ENCODE data around the gene BAHD1.

BAHD1 gene

GRCh38 chr15:40461958-40462357 lies 21.2 kb downstream of the BAHD1 start:
- no peak for DNase-seq (ENCODE audit: low read depth)

GRCh38 chr15:40463279-40463678 lies 22.5 kb downstream of the BAHD1 start:
- H3K4me3 ChIP-seq (ENCODE audit: low read depth, low read length) = no peak overlapping the region
- no peak for DNase-seq (ENCODE audit: low read depth)

More at GRCh38 chr15:40461958-40462357, 21.2 kb downstream of the BAHD1 start:
- H3K4me3 ChIP-seq (ENCODE audit: low read depth, low read length) = no peak overlapping the region

GRCh38 chr15:40463886-40464545 lies 23.3 kb downstream of the BAHD1 start:
- H3K4me3 ChIP-seq (ENCODE audit: low read depth, low read length) = no peak overlapping the region
- no peak for DNase-seq (ENCODE audit: low read depth)

- DNase-seq (ENCODE audit: low read depth) = no peak
- no peak overlapping the region for H3K4me3 ChIP-seq (ENCODE audit: low read depth, low read length)
Observed at GRCh38 chr15:40464595-40465185, 23.9 kb downstream of the BAHD1 start.

GRCh38 chr15:40465939-40466338 lies 25.2 kb downstream of the BAHD1 start:
- H3K4me3 ChIP-seq (ENCODE audit: low read depth, low read length) = no peak overlapping the region

GRCh38 chr15:40466426-40467260 lies 25.9 kb downstream of the BAHD1 start:
- no peak for DNase-seq (ENCODE audit: low read depth)
- H3K4me3 ChIP-seq (ENCODE audit: low read depth, low read length) = no peak overlapping the region

More at GRCh38 chr15:40465939-40466338, 25.2 kb downstream of the BAHD1 start:
- DNase-seq (ENCODE audit: low read depth) = no peak

GRCh38 chr15:40467261-40467615 lies 26.5 kb downstream of the BAHD1 start:
- no peak for DNase-seq (ENCODE audit: low read depth)
- H3K4me3 ChIP-seq (ENCODE audit: low read depth, low read length) = no peak overlapping the region

GRCh38 chr15:40468898-40469331 lies 28.2 kb downstream of the BAHD1 start:
- H3K4me3 ChIP-seq (ENCODE audit: low read depth, low read length) = no peak overlapping the region
- no peak for DNase-seq (ENCODE audit: low read depth)

- peak overlapping the region; percentile 66 for H3K4me3 ChIP-seq (ENCODE audit: low read depth, low read length)
- no peak for DNase-seq (ENCODE audit: low read depth)
Observed at GRCh38 chr15:40469776-40470390, 29.1 kb downstream of the BAHD1 start.

GRCh38 chr15:40470423-40471104 lies 29.8 kb downstream of the BAHD1 start, which contains the start of gene CHST14:
CHST14 (plus strand) TSS chr15:40470984; CDS start chr15:40471214, 230 bp downstream.
- no peak for DNase-seq (ENCODE audit: low read depth)
- peak within 1 kb of the TSS; percentile 66 for H3K4me3 ChIP-seq (ENCODE audit: low read depth, low read length)

GRCh38 chr15:40471105-40471807 lies 30.5 kb downstream of the BAHD1 start:
- H3K4me3 ChIP-seq (ENCODE audit: low read depth, low read length) = peak overlapping the region; percentile 66
- DNase-seq (ENCODE audit: low read depth) = no peak

GRCh38 chr15:40471808-40472150 lies 31.0 kb downstream of the BAHD1 start:
- H3K4me3 ChIP-seq (ENCODE audit: low read depth, low read length) = peak overlapping the region; percentile 66
- DNase-seq (ENCODE audit: low read depth) = no peak

- peak overlapping the region; percentile 66 for H3K4me3 ChIP-seq (ENCODE audit: low read depth, low read length)
- DNase-seq (ENCODE audit: low read depth) = no peak
Observed at GRCh38 chr15:40472171-40472727, 31.5 kb downstream of the BAHD1 start.

- no peak overlapping the region for H3K4me3 ChIP-seq (ENCODE audit: low read depth, low read length)
- no peak for DNase-seq (ENCODE audit: low read depth)
Observed at GRCh38 chr15:40474581-40474980, 33.8 kb downstream of the BAHD1 start.

- H3K4me3 ChIP-seq (ENCODE audit: low read depth, low read length) = no peak overlapping the region
- DNase-seq (ENCODE audit: low read depth) = no peak
Observed at GRCh38 chr15:40477642-40478327, 37.0 kb downstream of the BAHD1 start.

- no peak for DNase-seq (ENCODE audit: low read depth)
- no peak overlapping the region for H3K4me3 ChIP-seq (ENCODE audit: low read depth, low read length)
Observed at GRCh38 chr15:40479024-40479423, 38.3 kb downstream of the BAHD1 start.

GRCh38 chr15:40481341-40482074 lies 40.8 kb downstream of the BAHD1 start:
- DNase-seq (ENCODE audit: low read depth) = no peak
- H3K4me3 ChIP-seq (ENCODE audit: low read depth, low read length) = no peak overlapping the region

All from skeletal muscle cell (primary cell).